Measurements from ENCODE around the gene ZEB1.

Gene ZEB1

DNA sequence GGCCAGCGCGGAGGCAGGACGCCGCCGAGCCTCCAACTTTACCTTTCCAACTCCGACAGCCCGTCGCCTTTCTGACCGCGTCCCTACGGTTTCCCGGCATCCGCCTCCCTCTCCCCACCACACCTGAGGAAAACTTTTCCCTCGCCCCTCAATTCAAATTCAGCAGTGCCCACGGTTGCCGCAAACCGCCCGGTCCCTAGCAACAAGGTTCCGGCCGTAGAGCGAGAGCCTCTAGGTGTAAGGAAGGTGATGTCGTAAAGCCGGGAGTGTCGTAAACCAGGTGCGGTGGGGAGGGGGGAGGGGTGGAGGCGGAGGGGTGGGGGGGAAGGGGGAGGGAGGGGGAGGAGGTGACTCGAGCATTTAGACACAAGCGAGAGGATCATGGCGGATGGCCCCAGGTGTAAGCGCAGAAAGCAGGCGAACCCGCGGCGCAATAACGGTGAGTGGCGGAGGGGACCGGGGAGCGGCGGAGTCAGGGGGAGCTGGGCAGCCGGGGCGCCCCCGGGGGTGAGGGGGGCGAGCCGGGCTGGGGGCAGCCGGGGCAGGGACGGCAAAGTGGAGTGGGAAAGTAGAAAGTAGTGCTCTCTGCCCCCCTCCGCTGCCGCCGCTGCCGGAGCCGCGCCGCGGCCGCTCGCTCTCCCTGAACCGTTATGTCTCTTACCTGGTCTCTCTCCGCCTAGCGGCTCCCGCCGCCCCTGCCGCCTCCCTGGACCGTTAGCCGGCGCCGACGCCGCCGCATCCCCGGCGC lies at the start of gene ZEB1:
Gene ZEB1 (plus strand): TSS at position 363 of the 748 bp plus-strand sequence. CDS start 19 bp downstream, at position 382.
- peak; percentile 65 for DNase-seq (ENCODE audit: low read depth)

GRCh38 chr10:31270954-31271353 lies 48.1 kb upstream of the ZEB1 start:
- DNase-seq (ENCODE audit: low read depth): no peak

- DNase-seq (ENCODE audit: low read depth): no peak
These were observed 46.2 kb upstream of the ZEB1 start for GRCh38 chr10:31272841-31273240.

- no peak for DNase-seq (ENCODE audit: low read depth)
These were observed 45.2 kb upstream of the ZEB1 start for GRCh38 chr10:31273789-31274188.

DNA sequence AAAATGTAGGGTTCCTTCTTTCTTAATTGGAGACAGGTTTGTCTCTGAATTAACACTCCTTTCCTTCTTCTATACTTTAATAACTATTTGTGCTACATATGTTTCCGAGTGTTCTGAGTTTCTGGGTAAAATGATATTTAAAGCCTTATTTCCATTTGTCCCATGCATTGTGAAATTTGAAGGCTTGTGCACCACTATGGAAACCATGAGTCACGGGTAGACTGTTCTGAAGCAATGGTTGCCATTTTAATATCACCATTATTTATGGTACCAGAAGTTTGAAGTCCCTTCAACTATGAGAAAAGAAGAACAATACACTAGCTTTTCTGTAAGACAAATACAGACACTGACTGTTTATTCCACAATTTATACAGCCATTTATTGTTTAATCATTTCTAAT lies 44.7 kb upstream of the ZEB1 start:
- no peak for DNase-seq (ENCODE audit: low read depth)

DNA sequence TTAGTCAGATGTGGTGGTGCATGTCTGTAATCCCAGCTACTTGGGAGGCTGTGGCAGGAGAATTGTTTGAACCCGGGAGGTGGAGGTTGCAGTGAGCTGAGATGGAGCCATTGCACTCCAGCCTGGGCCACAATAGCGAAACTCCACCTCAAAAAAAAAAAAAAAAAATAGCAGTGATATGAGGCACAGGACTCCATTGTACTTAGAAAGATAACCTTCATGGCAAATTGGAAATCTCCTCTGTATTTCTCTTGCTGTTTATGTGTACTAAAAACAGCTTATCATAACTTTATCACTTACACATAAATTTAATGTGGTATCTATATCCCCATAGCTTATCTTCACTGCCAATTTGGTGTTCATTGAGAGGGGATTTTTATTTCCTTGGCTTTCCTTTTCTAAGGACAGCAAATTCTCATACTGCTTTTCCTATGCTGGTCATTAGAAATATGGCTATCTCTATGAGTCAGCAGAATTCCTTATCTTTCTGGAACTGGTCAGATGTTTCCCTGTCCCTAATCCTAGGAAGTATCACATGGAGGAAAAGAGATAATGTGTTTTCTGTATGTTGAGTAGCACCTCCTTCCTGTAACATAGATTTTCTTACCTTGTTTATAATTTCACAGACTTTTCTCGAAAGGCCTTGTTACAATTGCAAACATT lies 40.6 kb upstream of the ZEB1 start:
- DNase-seq (ENCODE audit: low read depth): no peak

DNA sequence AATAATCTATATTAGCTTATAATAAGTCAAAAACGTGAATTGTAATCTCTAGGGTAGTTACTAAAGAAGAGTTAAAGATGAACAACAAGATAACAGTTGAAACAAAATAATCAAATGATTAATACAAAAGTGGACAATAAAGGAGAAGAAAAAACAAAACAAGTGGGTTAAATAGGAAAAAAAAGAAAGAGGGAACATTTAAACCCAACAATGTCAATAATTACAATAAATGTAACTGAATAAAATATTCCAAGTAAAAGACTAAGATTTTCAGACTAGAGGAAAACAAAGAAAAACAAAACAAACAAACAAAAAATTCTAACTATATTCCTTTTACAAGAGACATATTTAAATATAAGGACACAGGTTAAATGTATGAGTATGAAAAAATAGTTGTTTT lies 38.0 kb upstream of the ZEB1 start:
- DNase-seq (ENCODE audit: low read depth): no peak

GRCh38 chr10:31288001-31288400 lies 31.0 kb upstream of the ZEB1 start:
- DNase-seq (ENCODE audit: low read depth): no peak

DNA sequence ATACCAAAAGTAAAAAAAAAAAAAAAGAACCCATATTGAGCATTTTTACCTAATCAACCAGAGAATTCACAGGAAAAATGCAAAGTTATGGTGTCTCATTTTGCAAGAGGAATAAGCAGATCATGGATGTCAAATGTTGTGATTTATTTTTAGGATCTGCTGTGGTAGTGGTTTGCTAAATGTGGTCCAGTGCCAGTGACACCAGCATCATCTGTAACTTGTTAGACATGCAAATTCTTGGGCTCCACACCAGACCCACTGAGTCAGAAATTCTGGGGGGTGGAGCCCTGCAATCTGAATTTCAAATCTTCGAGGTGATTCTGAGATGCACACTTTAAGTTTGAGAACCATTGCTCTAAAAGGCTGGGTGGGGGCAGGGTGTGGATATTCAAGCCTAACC lies 30.1 kb upstream of the ZEB1 start:
- DNase-seq (ENCODE audit: low read depth): no peak

- no peak for DNase-seq (ENCODE audit: low read depth)
These were observed 28.6 kb upstream of the ZEB1 start for GRCh38 chr10:31290386-31290785.

DNA sequence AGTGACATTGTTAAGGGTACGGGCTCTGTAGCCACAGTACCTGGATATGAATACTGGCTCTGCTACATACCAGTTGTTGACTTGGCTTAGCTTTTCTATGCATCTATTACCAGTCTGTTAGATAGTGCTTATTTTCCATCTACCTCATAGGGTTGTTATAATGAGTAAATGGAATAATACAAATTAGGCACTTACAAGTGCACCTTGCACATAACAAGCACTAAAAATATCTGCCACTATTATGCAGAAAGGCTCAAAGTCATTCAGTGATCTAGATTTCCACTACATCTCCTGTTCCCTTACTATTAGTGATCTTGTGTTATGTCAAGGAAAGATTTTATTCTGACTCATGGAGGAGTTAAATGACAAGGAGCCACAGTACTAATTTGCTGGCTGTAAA lies 27.9 kb upstream of the ZEB1 start:
- no peak for DNase-seq (ENCODE audit: low read depth)

GRCh38 chr10:31294558-31294957 lies 24.5 kb upstream of the ZEB1 start:
- DNase-seq (ENCODE audit: low read depth): no peak

- DNase-seq (ENCODE audit: low read depth): no peak
These were observed 22.3 kb upstream of the ZEB1 start for GRCh38 chr10:31296754-31297153.

- no peak for DNase-seq (ENCODE audit: low read depth)
These were observed 19.9 kb upstream of the ZEB1 start for GRCh38 chr10:31299119-31299518.

DNA sequence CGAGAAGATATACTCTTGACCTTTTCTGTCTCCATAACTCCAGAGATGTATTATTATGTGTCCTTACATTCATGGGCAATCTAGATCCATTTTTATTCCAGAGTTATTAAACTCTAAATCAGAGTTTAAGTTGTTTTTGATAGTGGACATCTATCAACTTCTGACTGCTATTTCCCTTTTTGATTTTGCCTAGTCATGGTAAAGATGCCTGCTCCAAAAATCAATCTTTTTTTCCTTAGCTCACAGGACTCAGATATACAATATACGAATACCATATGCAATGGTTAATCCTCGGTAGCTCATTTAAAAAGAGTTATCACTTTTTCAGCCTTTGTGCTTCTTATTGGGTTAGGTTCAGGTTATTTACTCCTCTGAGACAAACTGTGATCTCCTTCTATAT lies 15.8 kb upstream of the ZEB1 start:
- no peak for DNase-seq (ENCODE audit: low read depth)

- no peak for DNase-seq (ENCODE audit: low read depth)
These were observed 14.6 kb upstream of the ZEB1 start for GRCh38 chr10:31304291-31304970.

GRCh38 chr10:31313396-31313795 lies 5.6 kb upstream of the ZEB1 start:
- no peak for DNase-seq (ENCODE audit: low read depth)

DNA sequence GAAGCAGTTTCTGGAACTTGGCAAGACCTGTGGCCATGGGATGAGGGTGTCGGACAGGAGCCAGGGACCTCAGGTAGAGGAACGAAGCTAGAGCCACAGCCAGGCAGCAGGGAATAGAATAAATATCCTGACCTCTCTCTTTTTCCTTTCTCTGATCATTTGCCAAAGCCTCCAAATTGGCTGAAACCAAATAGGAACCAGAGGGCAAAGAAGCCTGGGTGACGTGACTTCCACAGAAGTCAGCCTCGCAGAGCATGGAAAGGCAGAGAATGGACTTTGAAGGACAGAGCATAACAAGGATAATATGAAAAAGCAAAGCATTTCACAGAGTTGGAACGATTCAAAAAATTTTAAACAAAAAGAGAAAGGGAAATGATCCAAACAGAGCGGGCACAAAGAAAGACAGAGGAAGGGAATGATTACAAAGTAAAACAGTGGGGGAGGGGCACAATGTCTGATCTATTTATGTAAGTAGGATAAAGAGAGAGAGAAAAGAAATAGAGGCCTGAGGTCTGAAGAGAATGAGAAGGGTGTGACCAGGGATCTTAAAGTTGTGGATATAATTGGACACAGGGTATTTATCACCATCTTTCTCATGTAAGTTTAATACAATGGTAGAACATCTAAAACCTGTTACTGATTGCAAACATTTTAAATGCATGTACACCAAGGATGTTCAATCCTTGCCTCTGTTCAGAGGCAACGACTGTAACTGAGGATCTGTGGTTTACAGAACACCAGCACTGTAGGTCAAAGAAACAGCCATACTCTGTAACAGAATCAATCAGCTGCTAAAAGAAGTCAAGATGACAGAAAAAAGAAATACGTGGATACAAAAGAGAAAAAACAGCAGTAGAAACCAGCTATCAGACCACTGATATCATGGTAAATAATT lies 4.5 kb upstream of the ZEB1 start:
- DNase-seq (ENCODE audit: low read depth): no peak

DNA sequence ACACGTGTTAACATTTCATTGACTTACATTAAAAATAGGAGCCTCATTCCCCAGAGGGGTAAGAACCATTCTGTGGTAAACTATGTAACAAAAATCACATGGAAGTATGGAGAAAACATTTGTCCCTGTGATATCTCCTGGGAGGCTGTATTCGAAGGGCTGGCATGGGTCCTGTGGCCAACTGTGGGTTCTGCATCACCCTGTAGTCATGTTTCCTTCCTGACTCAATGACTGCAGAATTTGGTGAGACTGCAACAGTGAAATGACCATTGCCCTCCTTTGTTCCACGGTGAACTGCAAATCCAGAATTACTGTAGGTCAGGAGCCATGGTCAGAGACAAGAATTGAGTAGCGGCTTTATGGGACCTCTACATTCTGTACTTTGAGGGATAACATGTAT lies 3.6 kb upstream of the ZEB1 start:
- no peak for DNase-seq (ENCODE audit: low read depth)

DNA sequence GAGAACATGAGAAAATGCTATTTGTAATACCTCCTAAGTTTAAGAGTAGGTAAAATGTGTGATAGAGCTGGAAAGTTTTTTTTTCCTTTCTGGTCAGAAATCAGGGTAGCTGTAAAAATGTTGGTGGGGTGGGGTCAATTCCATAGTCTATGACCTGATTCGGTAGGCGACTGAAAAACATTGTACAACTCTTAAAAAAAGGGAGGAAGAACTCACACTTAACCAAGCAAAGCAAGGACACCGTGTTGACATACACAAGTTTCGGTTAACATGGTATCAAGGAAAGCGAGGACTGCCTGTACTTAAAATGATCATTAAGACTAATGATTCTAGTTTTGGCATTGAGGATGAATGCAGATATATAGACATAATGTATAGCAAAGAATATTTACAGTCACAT lies 1.8 kb upstream of the ZEB1 start:
- DNase-seq (ENCODE audit: low read depth): no peak

DNA sequence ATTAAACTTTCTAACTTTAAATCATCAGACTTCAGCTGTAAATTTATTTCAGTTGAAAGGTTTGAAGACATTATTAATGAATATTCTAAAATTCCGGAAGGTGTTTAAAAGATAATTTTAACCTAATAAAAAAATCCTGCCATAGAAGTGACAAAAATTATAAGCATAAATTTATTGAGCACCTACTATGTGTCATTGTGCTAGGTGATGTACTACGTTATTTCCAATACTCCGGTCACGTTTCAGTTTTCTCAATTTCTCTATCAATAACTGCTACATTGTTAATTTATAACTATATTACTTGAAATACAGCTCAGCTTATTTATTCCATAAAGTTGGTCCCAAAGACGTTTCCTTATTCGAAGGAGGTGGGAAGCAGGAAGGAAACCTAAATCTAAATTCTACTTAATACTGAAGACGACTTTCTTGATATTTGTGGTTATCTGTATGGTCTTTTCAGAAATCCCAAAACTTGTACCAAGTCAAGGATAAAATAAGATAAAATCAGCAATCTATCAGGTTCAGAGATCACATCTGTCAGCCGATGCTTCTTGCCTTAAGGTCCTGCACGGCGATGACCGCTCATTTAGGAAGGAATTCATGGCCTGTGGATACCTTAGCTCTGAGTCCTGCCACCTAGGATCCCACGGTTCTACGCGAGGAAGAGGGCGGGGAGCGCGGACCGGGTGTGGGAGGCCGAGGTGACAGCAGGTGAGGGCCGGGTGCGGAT lies 1.2 kb upstream of the ZEB1 start:
- no peak for DNase-seq (ENCODE audit: low read depth)

All from stimulated activated CD8-positive, alpha-beta memory T cell treated with anti-CD3 and anti-CD28 coated beads, Interleukin-15, amount 100 ng/mL, for 24 hours (primary cell).